Measurements from ENCODE around the gene JAKMIP1.

JAKMIP1 gene

DNA sequence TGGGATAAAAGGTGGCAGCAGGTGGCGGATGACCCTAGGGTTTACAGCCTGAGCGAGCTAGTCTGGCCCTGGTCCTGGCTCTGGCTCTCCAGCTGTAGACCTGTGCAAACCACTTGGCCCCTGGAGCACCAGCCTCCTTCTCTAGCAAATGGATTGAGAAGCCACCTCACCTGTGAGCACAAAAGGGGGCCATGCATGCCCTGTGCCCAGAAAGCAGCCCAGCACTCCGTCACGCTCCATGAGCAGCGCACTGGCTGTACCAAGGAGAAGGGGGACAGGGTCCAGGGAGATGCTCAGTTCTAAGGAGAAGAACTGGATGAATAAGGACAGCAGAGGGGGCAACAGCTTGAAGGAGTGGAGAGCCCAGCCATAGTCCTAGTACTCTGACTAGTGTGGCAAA is 135.2 kb downstream of the JAKMIP1 start:
- no peak for DNase-seq (ENCODE audit: low read depth)

DNA sequence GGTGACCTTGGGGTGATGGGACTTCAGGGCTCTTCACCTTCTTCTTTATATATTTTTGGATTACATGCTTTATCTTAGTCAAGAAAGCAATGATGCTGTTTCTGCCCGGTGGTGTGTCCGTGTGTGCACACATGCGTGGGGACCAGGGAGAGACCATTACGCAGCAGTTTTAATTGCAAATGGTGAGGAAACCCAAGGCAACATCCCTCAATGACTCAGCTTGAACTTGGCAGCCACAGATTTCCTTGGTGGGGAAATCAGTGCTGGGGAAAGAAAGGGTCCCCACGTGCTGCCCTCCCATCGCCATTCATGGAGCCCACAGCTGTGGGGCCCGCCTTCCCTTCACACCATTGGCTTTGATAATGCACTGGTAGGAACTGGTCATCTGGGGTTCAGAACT is 136.0 kb downstream of the JAKMIP1 start:
- DNase-seq (ENCODE audit: low read depth) = no peak

DNA sequence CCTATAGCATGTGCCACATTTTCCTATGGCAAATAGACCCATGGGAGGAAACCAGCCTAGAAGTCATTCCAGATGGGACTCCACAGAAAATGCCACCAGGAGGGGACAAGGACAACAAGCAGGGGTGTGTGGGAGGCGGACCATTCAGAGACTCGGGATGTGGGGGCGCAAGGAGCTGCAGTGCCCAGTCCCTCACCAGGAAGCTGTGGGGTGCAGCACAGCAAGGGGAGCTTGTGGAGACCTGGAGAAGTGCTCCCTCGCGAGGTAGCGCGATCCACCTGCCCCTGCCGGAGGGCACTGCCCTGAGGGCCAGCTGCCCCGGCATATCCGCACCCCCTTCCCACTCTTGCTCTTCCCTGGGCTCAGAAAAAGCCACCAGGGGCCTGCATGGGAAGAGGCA is 136.7 kb downstream of the JAKMIP1 start:
- no peak for DNase-seq (ENCODE audit: low read depth)

DNA sequence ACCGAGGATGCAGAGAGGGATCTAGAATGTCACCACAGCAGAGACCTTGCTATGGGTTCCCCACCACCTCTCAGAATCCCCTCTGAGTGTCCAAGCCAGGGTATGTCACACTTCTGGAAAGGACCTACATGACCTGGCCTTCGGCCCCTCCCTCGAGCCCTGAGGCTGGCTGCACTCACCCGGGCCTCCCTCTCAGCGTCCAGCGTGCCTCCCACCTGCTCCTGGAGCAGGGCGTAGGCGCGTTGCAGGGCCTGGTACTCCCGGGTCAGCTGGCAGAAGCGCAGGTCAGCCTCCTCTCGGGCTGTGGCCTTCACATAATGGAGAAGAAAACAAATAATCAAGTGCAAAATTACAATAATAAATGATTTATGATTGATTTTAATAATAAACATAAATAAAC is 138.2 kb downstream of the JAKMIP1 start:
- DNase-seq (ENCODE audit: low read depth) = no peak

DNA sequence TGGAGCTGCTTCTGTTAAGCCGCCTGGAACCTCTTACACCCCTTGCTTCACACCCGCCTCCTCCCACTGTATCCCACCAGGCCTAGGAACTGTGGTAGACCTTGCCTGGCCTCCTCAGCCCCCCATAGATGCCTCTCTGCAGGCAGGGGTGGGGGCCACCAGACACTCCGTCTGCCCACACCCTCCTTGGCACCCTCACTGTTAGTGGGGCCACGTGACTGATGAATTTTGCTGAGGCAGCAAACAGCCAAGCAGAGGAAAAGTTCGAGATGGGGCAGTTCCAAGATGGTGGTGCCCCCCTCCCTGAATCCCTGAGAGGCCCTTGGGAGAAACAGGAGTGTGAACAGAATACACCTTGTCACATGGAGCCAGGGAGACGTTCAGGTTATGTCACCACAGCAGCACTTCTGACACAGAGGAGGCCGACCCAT is 141.0 kb downstream of the JAKMIP1 start:
- no peak for DNase-seq (ENCODE audit: low read depth)

DNA sequence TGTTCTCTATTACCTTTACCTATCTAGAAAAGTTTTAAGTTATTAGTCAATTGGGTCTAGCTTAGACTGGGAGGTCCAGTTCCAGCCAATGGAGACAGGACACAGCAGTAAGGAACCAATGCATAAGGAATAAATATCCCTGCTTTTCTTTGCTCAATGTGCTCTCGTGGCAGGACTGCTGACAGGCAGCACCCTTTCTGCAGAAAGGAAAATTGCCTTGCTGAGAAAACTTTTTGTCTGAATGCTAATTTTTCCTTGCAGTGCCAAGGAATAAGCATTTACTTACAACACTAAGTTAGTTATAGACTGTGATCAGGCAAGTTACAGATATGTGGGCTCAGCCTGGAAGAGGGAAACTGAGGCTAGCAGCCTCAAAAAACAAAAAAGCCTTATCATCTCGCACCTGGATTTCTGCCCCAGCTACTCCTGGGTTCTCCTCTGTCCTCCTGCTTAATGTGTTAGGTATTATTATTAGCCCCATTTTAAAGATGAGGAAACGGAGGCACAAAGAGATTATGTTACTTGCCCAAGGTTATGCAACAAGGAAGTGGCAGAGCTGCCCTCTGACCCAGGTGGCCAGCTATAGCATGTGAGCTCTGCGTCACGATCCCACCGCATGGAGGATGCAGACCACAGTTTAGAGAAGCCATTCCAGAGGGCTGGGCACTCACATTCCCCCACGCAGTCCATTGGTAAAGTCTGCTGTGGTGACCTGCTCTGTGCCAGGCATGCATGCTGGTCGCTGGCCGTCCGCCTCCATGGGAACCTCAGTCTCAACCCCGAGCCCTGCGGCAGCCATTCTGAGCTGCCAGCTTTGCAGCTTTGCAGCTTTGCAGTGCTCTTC is 141.6 kb downstream of the JAKMIP1 start:
- DNase-seq (ENCODE audit: low read depth) = no peak

DNA sequence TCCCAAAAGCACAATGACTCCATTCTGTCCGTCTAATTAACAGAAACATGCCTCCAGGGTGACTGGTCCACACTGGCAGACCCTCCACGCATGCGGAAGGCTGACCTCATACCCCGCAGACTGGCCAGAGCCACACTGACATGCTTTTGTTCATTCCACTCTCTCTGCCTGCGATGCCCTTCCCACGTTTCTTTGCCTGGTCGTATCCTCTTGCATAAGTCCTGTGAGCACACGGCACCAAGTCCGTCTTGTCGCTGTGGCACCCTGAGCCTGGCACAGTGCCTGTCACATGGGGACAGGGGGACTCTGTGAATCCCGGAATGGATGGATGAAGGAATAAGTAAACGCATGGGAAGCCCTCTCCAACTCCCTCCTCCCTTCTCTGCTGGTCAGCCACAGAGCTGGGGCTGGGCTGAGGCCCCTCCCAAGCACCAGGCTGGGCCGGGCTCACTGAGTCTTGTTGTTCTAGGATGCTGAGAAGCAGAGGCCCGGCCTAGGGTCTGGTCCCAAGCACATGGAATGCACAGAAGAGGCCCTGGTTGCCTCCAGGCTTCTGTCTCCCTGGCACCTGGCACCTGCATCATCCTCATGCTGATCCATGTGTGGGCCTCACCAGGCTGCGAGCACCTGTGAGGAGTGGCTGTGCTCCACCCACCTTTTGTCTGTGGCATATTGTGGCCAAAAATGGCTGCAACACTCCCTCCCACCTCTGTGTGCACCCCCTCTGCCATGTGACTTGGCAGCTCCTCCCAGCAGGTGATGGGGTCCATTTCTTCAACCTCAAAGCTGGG is 143.2 kb downstream of the JAKMIP1 start:
- no peak for DNase-seq (ENCODE audit: low read depth)

DNA sequence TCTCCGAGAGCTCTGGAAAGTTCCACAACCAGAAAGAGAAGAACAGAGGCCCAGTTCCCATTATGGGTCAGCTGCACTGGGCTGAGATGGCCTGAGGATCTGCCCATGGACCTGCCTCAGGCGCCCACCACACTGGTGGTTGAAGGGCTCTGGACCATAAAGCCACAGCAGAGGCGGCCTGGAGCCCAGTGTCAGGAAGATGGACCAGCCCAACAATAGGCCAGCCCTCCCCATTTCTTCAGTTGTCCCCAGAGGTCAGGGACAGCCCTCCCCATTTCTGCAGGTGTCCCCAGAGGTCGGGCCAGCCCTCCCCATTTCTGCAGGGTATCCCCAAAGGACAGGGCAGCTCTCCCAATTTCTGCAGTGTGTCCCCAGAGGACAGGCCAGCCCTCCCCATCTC is 144.9 kb downstream of the JAKMIP1 start:
- no peak for DNase-seq (ENCODE audit: low read depth)

DNA sequence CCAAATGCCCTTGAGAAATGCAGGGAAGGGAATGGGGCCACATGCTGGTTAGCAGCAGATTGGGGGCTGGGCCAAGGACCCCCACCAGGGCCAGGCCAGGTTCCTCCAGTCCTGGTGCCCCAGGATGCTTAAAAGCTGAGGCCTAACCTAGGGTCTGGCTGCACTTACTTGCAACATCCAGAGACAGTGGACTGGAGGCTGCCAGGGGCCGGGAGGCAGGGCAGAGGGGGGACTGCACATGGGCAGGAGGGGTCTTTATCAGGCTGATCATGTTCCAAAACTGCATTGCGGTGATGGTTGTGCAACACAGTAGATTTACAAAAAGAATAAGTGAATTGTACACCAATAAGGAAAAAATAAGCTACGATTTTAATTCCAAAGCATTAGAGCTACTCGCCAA is 145.3 kb downstream of the JAKMIP1 start:
- no peak for DNase-seq (ENCODE audit: low read depth)

DNA sequence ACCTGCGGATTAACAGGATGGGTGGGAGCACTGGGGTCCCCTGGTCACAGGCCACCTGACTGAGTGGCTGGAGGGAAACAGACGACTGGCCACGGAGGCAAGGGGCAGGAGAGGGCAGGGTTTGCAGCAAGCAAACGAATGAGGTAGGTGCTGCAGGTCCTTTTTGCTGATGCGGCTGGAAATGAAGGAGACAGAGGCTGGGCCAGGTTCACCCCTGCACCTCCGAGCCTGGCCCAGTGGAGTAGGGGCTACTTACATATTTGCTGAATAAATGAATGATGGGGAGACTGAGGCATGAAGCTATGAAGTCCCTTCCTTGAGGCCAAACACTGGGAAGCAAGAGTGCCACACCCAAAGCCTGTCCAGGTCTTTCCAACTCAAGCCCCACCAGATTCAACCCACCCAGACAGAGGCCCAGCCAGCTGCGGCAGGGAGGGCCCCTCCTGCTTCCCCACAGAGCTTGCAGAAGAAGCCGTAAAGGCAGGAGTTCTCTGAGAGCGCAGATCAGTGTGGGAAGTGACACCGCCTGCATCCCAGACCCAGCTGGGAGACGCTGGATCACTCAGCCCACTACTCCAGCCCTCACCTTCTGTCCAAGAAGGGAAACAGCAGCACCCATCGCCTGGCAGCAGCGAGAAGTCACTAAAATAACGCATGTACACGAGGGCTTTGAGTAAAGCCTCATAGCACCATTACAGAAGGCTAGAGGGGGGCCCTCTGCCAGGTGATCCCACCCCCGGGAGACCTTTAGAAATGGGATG is 146.0 kb downstream of the JAKMIP1 start:
- DNase-seq (ENCODE audit: low read depth) = no peak

DNA sequence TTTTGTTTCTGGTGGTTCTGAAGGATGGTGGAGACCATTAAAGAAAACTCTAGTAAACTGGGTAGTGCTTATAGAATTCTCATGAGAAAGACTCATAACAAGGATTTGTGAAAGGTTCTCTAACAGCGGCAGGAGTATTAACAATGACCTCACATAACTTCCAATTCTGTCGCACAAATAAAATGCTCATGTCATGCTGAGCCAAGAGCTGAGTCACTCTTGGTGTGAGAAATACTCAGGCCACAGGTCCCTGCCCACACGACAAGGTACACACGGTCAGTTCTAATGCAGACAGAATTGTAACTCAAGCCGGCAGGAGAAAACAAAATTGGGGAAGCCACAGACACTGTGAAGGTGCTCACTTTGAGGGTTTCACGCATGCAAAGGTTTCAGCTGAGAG is 147.7 kb downstream of the JAKMIP1 start:
- DNase-seq (ENCODE audit: low read depth) = no peak

DNA sequence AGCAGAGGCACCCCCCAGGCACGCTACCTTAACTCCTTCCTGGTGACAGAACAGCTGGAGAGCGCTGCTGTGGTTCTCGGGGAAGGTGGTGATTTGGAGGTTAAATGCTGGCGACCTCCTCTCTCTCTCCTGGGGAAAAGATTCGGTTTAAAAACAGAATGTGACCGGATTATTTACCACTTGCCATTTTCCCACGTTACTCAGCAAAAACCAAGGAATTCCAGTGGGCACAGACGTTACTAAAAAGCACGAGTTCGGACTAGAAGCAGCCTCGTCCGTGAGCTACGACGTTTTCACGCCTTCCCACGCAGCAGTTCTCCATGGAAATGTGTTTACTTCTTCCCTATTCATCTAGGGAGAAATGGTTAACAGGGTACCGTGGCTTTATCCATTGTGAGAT is 149.8 kb downstream of the JAKMIP1 start:
- DNase-seq (ENCODE audit: low read depth) = no peak

DNA sequence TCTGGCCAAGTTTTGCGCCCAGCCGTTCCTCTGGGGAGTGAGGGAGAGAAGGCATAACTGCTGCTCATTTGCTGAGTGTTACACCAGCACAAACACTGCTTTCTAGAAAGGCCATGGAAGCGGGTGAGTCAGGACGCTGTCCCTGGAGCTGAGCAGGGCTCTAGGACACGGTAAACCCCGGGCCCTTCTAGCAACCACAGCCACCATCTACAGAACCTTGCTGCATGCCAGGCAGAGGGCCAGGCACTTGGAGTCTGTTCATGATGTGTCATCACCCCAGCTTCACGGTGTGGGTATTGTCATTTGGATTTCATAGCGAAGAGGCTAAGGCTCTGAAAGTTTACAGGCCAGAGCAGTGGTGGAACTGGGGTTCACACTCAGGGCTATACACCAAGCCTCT is 150.4 kb downstream of the JAKMIP1 start:
- DNase-seq (ENCODE audit: low read depth) = no peak

DNA sequence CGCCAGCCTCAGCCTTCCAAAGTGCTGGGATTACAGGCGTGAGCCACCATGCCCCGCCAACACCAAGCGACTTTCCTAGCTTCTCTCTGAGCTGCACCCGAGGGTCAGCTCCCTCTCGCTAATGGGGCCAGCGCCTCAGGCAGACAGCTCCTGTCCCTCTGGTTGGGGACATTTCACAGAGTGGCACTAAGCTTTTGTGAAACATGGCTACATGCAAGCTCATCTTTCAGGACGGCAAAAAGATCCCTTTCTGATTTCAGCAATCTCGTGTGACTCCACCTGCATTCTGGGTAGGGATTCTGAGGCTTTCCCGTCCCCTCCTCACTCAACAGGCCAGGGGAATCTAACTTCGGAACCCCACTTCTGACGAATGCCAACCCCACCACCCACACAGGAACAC is 151.1 kb downstream of the JAKMIP1 start:
- DNase-seq (ENCODE audit: low read depth) = no peak

DNA sequence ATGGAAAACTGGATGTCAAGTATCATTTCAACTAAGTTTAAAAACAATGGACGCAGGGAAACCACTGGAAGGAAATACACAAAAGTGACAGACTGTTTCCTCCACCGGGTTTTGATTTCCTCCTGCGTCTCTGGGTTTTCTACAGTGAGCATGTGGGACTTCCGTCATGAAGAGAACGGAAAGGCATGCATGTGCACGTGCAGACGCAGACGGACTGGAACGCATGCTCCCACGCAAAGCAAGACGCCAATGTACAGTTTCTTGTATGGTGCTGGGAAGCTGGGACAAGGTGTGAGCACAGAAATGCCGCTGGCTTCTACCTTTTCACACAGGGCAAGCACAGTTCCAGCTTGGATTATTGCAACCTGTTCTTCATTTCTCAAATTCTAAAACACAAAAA is 151.8 kb downstream of the JAKMIP1 start:
- DNase-seq (ENCODE audit: low read depth) = no peak

DNA sequence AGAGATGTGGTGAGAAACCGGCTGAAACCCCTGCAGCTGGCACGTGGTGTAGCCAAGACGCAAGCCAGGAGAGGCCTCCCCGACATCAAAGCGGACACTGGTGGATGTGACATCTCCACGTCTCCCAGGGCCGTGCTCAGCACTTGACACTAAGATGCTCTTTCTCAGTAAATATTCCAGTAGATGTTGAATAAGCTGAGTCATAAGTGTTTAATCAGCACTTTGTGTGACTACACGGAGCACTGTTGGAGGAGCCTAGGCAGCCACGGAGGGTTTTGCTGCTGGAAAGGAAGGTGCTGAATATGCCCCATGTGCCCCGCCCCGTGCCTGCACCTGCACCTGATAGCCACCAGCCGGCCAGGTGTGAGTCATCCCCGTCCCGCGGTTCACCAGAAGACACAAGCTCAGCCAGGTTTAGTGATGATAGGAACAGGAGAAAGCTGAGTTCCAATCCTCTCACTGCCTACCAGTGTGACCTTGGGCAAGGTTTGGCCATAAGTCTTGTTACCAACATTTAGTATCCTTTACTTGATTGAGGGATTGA is 153.1 kb downstream of the JAKMIP1 start:
- no peak for DNase-seq (ENCODE audit: low read depth)

DNA sequence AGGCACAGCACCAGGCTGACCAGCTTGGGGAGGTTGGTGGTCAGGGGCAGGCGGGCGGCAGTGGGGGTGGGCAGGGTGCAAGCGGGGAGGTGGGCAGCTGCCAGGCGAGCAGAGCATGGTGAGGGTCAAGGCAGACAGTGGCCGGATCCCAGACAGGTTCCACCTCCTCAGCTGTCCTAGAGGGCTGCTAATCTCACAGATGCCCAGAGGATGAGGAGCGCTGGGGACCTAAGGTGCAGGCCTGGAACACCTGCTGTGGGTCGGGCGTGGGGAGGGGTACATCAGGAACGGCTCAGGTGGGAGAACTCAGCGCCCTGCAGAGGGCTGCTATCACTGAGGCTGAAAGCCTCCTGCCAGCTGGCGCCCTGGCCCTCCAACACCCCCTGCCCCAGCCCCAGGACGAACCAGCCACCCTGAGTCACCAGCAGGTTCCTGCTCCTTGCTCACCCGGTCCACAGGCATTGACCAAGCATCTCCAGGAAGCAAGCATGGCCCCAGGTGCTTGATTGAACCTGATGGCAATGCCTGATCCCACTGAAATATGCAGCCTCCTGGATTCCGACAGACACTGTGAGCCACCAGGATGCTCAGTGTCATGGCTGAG is 153.7 kb downstream of the JAKMIP1 start:
- DNase-seq (ENCODE audit: low read depth) = no peak

DNA sequence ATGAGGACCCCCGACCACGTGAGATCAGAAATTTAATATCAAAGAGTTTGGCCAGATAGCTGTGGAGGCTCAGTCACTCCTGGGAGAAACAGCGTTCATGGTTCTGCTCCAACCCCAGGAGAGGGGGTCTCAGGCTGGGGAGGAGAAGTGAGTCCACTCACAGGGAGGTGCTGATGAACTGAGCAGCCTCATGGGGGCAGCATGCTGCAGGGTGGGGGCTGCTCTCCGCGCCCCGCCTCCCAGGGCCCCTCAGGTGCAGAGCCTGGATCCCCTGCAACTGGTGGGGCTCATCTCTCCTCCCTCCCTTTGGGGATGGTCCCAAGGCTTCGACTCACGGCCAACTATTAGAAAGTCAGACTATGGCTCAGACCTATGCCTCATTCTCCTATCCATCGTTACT is 155.5 kb downstream of the JAKMIP1 start:
- no peak for DNase-seq (ENCODE audit: low read depth)

DNA sequence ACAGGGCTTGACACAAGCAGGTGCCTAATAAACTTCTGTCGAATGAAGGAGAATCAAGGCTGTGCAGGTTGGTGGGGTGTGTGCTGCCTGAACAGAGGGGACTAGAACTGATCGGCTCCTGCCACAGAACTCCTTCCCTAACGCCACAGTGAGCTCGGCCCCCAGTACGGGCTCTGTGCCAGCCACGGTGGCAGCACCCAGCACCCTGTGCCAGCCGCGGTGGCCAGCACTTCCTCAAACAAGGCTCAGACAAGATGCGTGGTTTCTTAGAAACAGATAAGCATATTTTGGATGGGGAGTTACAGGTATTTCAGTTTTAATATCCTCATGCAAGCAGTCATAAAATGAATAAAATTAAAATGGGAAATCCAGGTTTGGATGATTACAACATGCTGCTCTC is 156.1 kb downstream of the JAKMIP1 start:
- DNase-seq (ENCODE audit: low read depth) = no peak

DNA sequence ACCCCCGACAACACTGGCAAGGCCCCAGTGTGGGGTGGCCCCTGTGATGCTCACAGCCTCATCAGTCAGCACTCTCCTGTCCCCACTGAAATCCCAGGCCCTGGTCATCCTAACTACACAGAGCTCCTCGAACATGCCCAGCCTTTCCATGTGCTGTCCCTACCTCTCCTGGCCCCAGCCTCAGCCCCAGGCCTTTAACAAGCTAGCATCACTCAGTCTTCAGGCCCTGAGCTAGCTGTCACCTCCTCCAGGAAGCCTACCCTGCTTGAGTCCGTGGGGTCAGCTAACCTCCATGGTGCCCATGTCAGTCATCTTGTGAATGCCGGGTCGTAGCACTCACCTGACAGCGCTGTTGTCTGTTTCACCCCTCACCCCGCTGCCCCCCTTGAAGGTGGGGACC is 156.5 kb downstream of the JAKMIP1 start:
- DNase-seq (ENCODE audit: low read depth) = no peak

DNA sequence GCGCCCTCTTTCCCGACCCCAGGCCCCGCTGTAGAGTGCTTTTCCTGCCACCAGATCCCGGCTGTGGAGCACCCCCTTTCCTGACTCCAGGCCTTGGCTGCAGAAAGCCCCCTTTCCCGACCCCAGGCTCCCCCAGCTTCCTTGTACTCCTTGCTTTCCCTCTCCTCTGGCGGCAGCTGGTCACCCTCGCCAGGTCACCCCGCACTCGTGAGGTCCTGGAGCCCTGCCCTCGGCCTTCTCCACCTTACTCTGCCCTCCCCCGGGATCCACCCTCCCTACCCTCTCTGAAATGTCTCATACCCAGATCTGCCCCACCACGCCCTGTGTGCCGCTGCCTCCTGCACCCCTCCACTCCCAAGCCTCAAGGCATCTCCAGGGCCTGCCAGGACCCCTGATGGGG is 157.2 kb downstream of the JAKMIP1 start:
- no peak for DNase-seq (ENCODE audit: low read depth)
